SKM-1 (cell line): ENCODE data around the gene MUL1.

Source experiments
- DNase-seq: peaks from one replicate; lab custom pipeline; 2025; ENCODE audit not compliant: unreplicated experiment; lab: John Stamatoyannopoulos, UW

Gene MUL1

DNA sequence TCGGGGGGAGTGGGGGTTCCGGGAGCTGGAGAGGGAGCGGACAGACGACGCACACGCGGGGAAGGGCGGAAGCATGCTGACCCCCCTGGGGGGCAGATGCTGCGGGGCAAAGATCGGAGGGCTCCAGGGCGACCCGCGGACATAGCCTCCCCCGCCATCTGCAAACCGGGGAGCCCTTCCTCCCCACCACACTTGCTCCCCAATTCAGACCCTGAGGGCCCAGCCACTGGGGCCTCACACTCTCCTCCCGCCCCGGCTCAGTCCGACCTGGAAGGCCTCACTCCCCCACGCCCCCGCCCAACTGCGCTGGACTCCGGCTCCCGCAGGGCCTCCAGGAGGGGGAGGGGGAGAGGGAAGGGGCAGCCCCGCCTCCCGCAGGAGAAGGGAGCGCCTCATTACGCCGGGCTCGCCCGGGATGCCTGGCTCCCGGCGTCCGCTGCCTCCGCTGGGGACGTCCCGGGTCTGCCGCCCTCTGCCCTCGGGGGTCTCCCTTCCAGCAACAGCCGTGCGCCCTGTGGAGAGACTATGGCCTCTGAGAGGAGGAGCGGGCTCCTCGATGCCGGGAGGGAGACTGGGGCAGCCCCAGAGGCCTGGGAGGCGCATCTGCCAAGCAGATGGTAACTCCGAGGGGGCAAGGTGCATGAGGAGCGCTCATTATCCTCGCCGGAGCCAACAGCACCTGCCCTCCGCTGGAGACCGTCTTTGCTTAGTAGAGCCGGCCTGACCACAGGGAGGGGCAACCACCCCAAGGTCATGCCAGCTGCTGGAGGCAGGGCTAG is 21.3 kb downstream of the MUL1 start:
- no peak for DNase-seq

DNA sequence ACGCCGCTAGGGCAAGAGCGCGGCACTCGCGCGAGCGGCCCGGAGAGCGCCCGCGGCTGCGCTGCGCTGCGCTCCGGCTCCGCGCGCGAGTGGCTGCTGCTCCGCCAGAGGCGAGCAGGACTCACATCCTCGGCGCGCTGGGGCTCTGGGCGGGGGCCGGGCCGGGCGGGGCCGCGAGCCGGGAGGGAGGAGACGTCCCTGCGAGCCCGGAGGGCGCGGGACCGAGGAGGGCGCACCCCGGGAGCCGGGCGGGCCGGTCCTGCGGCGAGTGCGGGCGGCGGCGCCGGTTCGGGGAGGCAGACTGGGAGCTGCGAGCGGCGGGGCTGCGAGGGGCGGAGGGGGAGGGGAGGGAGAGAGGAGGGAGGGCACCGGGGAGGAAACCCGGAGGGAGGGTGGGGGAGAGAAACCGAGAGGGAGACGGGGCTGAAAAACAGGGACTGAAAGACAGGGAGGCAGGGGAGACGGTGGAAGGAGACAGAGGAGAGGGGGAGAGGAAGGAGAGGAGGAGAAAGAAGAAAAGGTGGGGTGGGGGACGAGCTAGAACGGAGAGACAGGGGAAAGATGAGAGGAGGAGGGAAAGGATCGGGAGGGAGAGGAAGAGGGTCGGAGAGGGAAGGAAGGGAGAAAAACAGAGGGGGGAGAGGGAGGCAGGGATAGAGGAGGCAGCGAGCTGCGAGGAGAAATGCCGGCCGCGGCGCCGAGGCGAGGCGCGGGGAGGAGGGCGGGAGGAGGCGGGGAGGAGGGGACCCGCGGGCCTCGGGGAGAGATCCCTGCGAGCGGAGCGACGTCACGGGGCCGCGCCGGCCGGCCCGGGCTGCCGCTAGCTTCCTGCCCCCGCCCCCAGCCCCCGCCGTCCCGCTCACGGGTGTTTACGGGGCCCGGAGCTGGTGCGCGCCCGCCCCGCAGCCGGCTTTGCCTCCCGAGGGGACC is 22.2 kb downstream of the MUL1 start, which contains the start of gene CAMK2N1:
TSS of gene CAMK2N1 (minus strand) at position 684 of the 930 bp plus-strand sequence. CDS start 831 bp downstream, outside the sequence.
- DNase-seq: no peak

DNA sequence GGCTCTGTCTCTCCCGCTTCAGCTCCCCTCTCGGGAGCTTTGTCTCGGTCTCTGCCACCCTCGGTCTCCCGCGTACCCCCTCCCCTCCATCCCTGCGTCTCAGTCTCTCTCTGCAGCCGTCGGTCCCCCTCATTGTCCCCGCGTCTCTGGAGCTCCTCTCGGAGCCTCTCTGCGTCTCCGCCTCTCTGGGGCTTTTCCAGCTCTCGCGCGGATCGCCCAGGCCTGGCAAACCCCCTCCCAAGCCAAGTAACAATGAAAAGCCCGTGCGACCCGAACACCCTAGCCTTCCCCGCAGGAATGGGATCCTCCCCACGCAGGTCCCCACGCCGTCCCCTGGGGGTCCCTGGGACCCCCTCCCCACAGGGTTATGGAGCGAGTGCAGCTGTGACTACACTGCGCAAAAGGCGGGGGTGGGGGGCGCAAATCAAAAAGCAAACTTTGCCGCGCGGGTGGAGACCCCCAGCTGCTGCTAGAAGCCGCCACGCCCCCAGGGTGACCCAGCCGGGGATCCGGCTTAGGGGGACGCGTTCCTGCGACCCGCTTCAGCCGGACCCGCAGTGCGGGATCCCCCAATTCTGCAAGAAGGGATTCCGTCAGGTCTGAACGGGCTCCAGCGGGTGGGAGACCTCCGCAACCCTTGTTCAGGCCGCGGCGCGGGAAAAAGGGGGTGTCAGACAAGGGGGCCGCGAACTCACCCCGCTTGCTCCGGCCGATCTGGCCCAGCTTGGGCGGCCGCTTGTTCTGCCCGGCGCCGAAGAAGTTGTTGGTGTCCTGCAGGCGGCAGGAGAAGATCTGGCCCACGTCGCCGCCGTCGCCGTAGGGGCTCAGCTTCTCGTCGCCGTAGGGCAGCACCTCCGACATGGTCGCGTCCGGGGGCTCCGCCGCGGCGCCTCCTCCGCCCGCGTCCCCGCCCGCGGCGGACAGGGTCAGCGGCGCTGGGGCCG is 23.2 kb downstream of the MUL1 start:
- no peak for DNase-seq

DNA sequence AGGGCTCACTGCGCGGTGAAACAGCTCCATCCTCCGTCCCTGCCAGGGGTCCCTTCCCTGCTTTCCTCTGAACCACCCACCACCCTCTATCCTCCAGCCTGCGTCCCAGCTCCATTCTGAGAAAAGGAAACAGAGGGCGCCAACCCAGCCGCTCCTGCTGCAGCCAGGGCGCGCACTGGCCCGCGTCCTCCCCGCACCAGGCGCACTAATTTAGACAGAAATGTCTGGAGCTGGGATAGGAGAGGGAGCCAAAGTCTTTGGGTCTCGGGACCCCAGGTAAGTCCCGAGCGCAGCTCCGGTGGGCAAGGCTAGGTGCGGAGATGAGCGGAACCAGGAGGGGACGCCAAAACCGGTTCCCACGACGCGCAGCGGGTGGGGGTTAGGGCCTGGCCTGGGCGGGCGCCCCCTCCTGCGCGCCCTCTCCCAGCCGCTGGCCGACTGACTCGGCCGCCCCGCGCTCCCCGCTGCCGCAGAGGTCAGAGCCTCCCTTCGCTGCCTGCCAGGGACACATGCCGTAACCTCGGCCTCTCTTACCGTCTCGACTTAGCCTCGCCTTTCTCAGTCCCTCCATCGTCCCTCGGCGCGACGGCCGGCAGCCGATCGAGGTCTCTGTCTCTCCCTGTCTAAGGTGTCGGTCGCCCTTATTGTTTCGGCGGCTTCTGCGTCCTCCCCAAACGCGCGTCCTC is 24.0 kb downstream of the MUL1 start:
- no peak for DNase-seq

DNA sequence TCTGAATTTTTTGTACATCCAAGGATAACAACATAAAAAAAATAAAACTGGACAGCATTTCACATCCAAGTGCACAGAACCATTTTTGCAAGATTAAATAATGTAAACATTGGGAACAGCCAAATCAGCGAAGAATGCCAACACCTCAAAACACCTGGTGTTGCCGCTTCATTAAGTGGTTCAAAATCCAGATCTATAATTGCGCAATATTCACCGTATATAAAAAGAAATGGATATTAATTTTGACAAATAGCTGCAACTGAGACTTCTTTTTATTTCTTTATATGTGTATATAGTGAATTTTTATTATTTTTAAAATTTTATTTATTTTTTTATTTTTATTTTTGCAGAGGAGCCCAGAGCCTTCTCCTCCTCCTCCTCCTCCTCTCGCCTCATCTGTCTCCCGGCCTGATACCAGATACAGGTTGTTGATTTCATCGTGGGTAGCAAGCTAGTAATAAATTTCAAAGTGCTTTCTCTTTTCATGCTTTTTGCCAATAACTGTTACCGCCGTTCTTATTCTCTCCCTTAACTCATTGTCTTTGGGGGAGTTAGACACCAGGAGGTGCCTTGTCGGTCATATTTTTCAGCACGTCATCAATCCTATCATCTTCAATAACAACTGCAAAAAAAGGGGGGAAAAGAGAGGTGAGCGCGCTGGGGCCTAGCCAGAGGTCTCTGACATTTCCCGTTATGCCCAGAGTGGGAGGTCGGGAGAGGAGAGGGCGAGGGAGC is 24.7 kb downstream of the MUL1 start:
- DNase-seq: no peak

DNA sequence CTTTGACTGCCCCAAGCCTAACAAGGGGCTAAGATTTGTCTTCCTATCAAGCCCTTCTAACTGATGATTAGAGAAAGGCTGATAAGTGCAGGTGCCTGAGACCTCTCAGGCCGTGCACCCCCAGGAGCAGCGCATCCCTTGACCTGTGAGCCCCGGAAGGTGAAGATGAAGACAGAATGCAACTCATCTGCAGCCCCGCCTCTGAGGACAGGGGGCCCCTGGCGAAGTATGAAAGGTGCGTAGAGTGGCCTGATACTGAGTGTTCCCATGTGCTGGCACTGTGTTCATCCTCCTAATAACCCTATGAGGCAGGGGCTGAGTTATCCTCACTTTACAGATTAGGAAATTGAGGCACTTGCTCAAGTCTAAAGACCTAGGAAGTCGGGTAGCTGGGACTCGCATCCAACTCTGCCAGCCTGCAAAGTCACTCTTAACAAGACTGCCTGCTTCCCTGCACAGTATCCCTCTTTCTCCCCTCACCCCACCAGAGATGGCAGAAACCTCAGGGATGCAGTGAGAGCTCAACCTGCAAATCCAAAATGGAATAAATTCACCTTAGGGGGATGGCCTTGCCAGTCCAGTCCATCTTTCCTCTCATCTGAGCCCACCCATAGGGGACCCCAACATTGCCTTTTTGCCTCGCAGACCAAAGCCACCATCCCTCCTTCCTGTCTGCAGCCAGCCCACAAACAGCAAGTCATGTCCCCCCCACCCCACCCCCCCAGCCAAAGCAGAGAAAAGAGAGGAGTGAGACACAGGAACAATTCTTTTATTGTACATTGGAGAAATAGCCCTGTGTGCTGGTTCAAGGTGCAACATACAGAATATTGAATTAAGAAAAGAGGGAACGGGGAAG is 26.1 kb downstream of the MUL1 start:
- DNase-seq: no peak

DNA sequence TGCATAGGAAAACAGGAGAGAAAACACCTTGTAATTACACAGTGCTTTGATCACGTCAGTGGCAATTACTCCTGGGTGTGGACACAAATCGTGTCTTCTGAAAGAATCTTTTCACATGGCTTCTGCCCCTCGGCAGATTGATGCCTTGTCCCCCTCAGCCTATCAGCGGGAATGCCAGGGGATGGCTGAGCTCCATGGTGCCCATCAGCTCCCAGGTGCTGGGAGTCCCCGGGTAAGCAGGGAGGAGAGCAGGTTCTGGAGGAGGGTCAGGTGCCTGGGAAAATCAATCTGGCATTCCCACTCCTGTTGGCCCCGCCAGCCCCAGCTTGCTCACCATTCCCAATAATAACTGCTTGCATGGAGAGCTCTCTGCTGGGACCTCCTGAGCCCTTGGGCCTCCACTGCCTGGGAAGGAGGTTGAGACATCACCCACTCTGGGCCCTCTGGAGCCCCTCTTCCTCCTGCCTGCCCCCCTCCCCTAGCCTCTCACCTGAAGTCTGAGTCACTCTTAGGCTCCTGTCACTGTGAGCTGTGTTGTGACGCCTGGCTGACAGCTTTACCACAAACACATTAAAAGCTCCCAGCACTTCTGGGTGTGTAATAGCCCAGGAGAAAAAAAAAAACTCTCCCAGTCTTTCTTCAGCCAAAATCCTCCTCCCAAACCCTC is 26.9 kb downstream of the MUL1 start:
- DNase-seq: no peak

DNA sequence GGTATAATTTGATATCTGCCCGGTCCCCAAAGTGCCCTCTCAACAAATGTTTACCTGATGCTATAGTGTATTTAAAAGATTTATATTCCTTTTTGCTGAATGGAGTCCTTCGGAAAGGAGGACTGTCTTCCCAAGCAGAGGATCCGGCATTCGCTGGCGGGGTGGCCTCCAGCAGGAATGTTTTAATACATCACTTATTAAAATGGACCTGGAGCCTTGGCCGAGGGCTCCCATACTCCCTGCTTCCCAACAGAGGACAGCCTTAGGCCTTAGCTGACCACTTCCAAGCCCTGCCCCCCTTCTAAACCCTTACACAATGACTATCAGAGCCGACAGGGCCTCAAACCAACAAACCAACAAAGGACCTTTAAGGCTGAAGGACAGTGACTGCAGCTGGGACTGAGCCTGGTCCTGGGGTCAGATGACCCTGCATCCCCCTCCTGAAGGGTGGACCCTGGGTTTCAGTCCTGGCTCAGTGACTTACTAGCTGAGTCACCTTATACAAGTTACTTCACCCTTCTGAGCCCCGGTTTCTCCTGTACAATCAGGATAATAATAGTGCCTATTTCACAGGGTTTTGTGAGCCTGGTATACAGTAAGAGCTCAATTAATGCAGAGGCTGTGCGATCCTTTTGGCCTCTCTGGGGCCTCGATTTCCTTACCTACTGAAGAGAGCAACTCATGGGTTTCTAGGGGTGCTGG is 27.6 kb downstream of the MUL1 start:
- no peak for DNase-seq

DNA sequence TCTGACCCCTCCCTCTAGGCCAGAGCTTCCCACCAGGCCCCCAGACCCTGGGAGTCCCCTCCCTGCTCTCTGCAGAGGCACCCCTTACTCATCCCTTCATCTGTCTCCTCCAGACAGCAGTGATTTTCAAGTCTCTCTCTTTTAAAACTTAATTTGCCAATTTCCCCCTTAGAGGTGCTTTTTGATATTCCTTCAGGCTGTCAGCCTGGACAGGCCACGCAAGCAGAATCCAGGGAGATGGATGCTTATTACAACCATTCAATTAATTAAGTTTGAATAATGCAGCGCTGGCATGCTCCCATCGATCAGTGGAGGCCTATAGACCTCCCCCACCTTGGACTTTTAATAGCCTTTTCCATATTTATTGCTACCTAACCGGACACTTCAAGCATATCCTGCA is 28.1 kb downstream of the MUL1 start:
- no peak for DNase-seq

DNA sequence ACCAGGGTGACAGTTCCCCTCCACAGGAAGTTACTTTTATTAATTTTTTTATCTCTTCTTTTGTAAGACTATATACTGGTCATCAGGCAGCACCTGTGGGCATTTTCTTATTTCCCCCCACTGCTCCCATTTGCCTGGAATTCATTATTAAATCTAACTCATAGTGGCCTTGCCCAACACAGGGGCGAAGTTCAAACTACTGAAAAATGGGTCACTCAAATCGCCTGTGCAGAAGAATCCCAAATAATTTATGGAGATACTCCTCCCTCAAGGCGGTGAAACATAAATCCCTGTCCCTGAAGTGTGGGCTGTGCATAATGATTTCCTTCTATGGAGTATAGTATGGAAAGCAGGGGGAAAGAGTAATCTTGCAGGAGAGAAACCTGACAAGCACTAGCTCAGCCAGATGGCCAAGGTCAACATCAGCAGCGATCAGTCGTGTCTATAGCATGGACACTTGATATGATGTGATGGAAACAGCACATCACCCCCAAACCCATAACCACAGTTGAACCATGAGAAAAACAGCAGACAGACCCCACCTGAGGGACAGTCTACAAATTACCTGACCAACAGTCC is 29.8 kb downstream of the MUL1 start:
- DNase-seq: no peak

DNA sequence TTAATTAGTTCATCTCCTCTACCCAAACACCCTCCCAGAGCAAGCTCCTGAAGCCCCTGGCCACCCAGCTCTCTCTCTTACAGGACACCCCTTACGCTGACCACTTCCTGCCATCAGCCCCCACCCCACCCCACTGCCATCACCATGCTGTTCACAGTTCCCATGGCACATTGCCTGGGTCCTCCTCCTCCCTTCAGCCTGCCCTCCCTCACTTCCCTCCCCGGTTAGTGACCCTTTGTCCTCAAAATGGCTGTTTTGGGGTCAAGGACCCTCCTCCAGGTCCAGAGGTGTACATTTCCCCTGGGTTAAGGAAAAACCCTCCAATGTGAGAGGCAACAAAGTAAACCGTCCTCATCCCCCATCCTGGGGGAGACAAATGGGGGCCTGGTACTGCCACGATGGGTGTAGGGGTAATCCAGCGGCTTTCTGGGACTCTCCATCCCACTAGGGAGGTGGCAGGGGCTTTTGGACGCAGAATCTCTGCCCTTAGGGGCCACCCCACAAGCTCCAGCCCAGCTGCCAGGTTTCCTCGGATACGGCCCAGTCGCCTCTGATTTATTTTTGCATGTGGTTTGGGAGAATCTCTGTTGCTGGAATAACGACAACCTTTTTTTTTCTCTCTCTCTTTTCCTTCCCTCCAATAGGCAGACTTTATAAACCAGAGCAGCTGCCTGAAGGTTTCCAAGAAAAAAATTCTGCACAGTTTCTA is 30.4 kb downstream of the MUL1 start:
- no peak for DNase-seq

DNA sequence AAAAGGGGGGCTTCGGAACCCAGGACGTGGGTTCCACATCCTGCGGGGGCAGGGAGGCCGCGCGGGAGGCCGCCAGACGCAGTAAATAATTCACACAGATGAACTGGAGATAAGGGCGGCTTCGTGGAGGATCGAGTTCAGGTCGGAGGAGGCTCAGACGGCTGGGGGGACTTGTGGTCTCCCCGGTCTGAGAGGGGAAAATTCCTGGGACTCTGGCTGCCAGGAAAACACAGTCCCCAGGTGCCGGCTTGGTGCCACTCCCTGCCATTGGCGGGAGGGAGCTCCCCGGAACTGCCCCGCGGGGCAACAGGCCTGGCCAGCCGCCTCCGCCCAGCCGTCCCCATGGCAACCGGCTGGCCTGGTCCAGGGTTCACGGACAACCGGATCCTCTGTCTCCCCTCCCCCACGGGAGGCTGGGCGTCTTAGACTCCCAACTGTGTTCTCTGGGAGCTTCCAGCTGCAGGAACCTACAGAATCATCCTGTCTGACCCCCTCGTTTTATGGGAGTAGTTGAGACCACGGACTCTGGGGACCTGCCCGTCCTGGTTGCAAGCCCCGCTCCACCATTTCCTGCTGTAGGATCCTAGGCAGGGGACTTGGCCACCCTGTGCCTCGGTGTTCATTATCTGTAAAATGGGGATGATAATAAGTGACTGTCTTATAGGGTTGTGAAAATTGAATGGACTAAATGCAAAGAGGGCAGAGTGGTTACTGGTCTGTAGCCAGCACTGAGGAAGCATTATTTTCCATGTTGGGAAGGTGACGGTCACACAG is 31.5 kb downstream of the MUL1 start:
- DNase-seq: no peak

DNA sequence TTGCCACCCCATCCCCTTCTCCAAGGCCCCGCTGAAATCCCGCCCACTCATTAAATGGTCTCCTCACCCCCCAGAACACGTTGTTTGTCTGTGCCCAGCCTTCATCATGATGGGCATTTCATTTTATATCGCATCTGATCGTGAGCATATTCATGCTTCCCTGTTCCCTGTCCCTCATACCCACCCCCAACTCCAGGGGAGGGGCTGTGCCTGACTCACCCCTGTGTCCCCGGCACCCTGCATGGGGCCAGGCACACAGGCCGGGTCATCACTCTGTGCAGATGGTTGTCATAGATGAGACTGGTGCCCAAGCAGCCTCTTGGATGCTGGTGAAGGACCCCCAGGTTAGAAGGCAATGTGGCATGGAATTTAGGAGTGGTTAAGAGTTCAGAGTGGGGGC is 33.0 kb downstream of the MUL1 start:
- DNase-seq: no peak

DNA sequence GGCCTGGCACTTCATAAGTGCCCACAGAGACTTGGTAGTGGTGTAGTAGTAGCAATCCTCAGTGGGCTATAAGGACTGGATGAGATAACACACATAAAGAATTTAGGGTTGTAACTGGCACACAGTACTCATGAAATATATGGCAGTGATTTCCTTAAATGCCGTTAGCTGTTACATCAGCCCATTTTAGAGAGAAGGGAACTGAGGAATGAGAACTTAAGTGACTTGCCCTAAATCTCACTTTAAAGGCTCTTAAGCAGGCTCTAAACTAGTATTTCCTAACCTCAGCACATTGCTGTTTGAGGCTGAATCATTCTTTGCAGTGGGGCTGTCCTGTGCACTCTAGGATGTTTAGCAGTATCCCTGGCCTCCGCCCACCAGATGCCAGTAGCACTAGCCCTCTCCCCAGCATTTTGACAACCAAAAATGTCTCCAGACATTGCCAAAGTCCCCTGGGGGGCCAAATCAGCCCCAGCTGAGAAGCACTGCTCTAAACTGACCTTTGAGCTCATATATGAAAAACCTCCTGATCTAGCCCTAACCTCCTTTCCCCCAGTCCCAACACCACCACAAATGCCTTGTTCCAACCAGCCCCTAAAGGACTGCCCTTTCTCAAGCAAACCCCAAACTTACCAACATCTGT is 33.5 kb downstream of the MUL1 start:
- DNase-seq: no peak

DNA sequence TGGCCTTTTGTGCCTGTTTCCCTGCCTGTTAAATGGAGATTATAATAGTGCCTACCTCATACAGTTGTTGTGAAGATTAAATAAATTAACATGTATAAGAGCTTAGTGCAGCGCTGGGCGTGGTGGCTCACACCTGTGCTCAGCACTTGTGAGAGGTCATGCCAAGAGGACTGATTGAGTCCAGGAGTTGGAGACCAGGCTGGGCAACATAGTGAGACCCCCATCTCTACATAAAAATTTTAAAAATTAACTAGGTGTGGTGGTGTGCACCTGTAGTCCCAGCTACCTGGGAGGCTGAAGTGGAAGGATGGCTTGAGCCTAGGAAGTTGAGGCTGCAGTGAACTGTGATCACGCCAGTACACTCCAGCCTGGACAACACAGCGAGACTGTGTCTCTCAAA is 34.1 kb downstream of the MUL1 start:
- no peak for DNase-seq
